Osteocyte (in vitro differentiated cells): ENCODE data around the gene PTX4. TPM values are rescaled to one million over a fixed set of nuclear protein-coding genes. Genes with fewer than 3 reads are reported as not detected.

Experiments used
- DNase-seq: peaks from one replicate; pipeline ENCODE4 v3.0.0; 2021; ENCODE audit warnings: mixed read lengths; ENCODE audit not compliant: unreplicated experiment; ENCODE audit errors: extremely low spot score
- H3K27ac Mint-ChIP-seq: one replicate; pipeline ENCODE4 v1.8.0; 2021; ENCODE audit warnings: mild to moderate bottlenecking, mixed read lengths; ENCODE audit not compliant: unreplicated experiment
- H3K27me3 Mint-ChIP-seq: one replicate; pipeline ENCODE4 v1.8.0; 2021; ENCODE audit warnings: mixed read lengths; ENCODE audit not compliant: unreplicated experiment
- H3K36me3 Mint-ChIP-seq: one replicate; pipeline ENCODE4 v1.8.0; 2021; ENCODE audit warnings: mixed read lengths; ENCODE audit not compliant: unreplicated experiment
- H3K4me1 Mint-ChIP-seq: one replicate; pipeline ENCODE4 v1.8.0; 2021; ENCODE audit warnings: mixed read lengths; ENCODE audit not compliant: unreplicated experiment
- H3K4me3 Mint-ChIP-seq: one replicate; pipeline ENCODE4 v1.8.0; 2021; ENCODE audit warnings: mild to moderate bottlenecking, moderate library complexity, mixed read lengths; ENCODE audit not compliant: unreplicated experiment
- H3K9me3 Mint-ChIP-seq: one replicate; pipeline ENCODE4 v1.8.0; 2021; ENCODE audit warnings: mixed read lengths; ENCODE audit not compliant: unreplicated experiment
- CTCF ChIP-seq: fragments of 200-600 bp; sonication (generic); IDR thresholded peaks from 2 replicates; pipeline ENCODE4 v1.5.0; 2021; ENCODE audit warnings: antibody characterized with exemption, mild to moderate bottlenecking, moderate library complexity
- long read RNA-seq: library from polyadenylated mRNA; unstranded; transcript quantifications from one replicate; pipeline ENCODE4 v2.0.0, GENCODE V29; 2021
- total RNA-seq: library from RNA; stranded (reverse); gene quantifications from 2 replicates; pipeline ENCODE4 v1.2.1, GENCODE V29; 2021

The PTX4 gene
- not detected in 2 replicates for total RNA-seq
- long read RNA-seq = 0 reads

GRCh38 chr16:1488619-1489018, at the start of gene PTX4:
TSS of gene PTX4 (minus strand) at chr16:1488944. CDS start at chr16:1488909, 35 bp downstream.
- Mint-ChIP-seq H3K36me3 (no peaks in the 10 kb centered on the region), H3K9me3 (no peaks in the 10 kb centered on the region), H3K27ac (no peak within 1 kb of the TSS), H3K4me1 (peaks cover 7% of the 10 kb centered on the region), H3K4me3 (no peak within 1 kb of the TSS), H3K27me3 (peaks cover 7% of the 10 kb centered on the region)
- peak; percentile 70 for DNase-seq
- TF ChIP-seq CTCF = no peak

- peaks cover 16% of the 10 kb centered on the region for H3K36me3 Mint-ChIP-seq
- H3K4me1 Mint-ChIP-seq = peaks cover 34% of the 10 kb centered on the region
- no peak for TF ChIP-seq CTCF
- H3K9me3 Mint-ChIP-seq = no peaks in the 10 kb centered on the region
- H3K27me3 Mint-ChIP-seq = no peaks in the 10 kb centered on the region
- no peak for DNase-seq
- no peak overlapping the region for H3K27ac Mint-ChIP-seq
- H3K4me3 Mint-ChIP-seq = no peak overlapping the region
These were observed 49.1 kb upstream of the PTX4 start for GRCh38 chr16:1537763-1538289.

GRCh38 chr16:1537138-1537577, 48.4 kb upstream of the PTX4 start:
- Mint-ChIP-seq H3K4me3 (no peak overlapping the region), H3K9me3 (no peaks in the 10 kb centered on the region), H3K4me1 (peaks cover 38% of the 10 kb centered on the region)

GRCh38 chr16:1536601-1537000, 47.9 kb upstream of the PTX4 start:
- no peak overlapping the region for H3K4me3 Mint-ChIP-seq
- no peaks in the 10 kb centered on the region for H3K27me3 Mint-ChIP-seq
- no peaks in the 10 kb centered on the region for H3K9me3 Mint-ChIP-seq
- DNase-seq = no peak
- H3K4me1 Mint-ChIP-seq = peaks cover 44% of the 10 kb centered on the region
- H3K36me3 Mint-ChIP-seq = peaks cover 12% of the 10 kb centered on the region
- no peak overlapping the region for H3K27ac Mint-ChIP-seq
- no peak for TF ChIP-seq CTCF

More at GRCh38 chr16:1537138-1537577, 48.4 kb upstream of the PTX4 start:
- Mint-ChIP-seq H3K27me3 (no peaks in the 10 kb centered on the region), H3K36me3 (peaks cover 12% of the 10 kb centered on the region), H3K27ac (no peak overlapping the region)
- TF ChIP-seq CTCF = no peak
- no peak for DNase-seq

GRCh38 chr16:1535391-1536291, 46.9 kb upstream of the PTX4 start:
- Mint-ChIP-seq H3K27me3 (no peaks in the 10 kb centered on the region), H3K9me3 (no peaks in the 10 kb centered on the region), H3K4me3 (peak overlapping the region; percentile 73), H3K36me3 (peaks cover 12% of the 10 kb centered on the region), H3K27ac (no peak overlapping the region), H3K4me1 (peaks cover 53% of the 10 kb centered on the region)
- no peak for TF ChIP-seq CTCF
- DNase-seq = no peak
